ENCODE measurements around the gene OMA1.

- TF ChIP-seq EZH2 (IDR thresholded peaks at IDR 0.05; ENCODE audit: borderline replicate concordance, low read length) (no peak), CTCF (IDR thresholded peaks at IDR 0.05; ENCODE audit: low read length) (no peak)
Observed at GRCh38 chr1:58436615-58437297, 109.8 kb downstream of the OMA1 start.
